Suprapubic skin (tissue), 4 donors: ENCODE results near the gene FBXL12. TPM values are rescaled to one million over a fixed set of nuclear protein-coding genes. Genes with fewer than 3 reads are reported as not detected.

Source experiments
- DNase-seq, 2 donors: peaks; one replicate each; pipeline ENCODE4 v3.0.0-alpha.2; 2019; ENCODE audit warnings: low spot score in 2 of 2
- H3K27ac ChIP-seq: fragments of 200-600 bp; sonication (generic); one replicate; pipeline ENCODE4 v1.5.1; 2019
- H3K27me3 ChIP-seq: fragments of 200-600 bp; sonication (generic); one replicate; pipeline ENCODE4 v1.5.1; 2019
- H3K36me3 ChIP-seq: fragments of 200-600 bp; sonication (generic); one replicate; pipeline ENCODE4 v1.5.1; 2019
- H3K4me1 ChIP-seq: fragments of 200-600 bp; sonication (generic); one replicate; pipeline ENCODE4 v1.5.1; 2019
- H3K4me3 ChIP-seq: fragments of 200-600 bp; sonication (generic); one replicate; pipeline ENCODE4 v1.5.1; 2019; ENCODE audit warnings: mild to moderate bottlenecking
- H3K9me3 ChIP-seq: fragments of 200-600 bp; sonication (generic); one replicate; pipeline ENCODE4 v1.5.1; 2019
- EP300 ChIP-seq: sonication (generic); formaldehyde crosslinking; IDR thresholded peaks from one replicate; pipeline ENCODE4 v1.6.1; 2017; ENCODE audit warnings: antibody characterized with exemption
- POLR2A ChIP-seq, 2 donors: fragments of 450-650 bp; IDR thresholded peaks; one replicate each; pipeline ENCODE4 v1.6.1; 2017; ENCODE audit warnings: antibody characterized with exemption in 2 of 2, mild to moderate bottlenecking in 2 of 2, moderate library complexity in 2 of 2
- POLR2AphosphoS5 ChIP-seq, 3 donors: sonication (generic); formaldehyde crosslinking; IDR thresholded peaks; one replicate each; pipeline ENCODE4 v1.6.1; 2017; ENCODE audit warnings: antibody characterized with exemption in 3 of 3
- WGBS: methylation state at CpG from one replicate; pipeline ENCODE4 v1.1.5; 2018; 5-methylcytosine and 5-hydroxymethylcytosine counted together
- total RNA-seq, 4 donors: library from RNA; depleted of rRNA; stranded (reverse); fragments of >200 nt; gene quantifications; one replicate each; pipeline ENCODE4 v1.1.0, GENCODE V29; 2016
- TF ChIP-seq, protein P1 (sequence below), 2 donors: fragments of 200-600 bp in 1 of 2; fragments of 450-650 bp in 1 of 2; sonication (generic) in 1 of 2; IDR thresholded peaks; one replicate each; pipeline ENCODE4 v1.5.1; 2016 to 2019; ENCODE audit warnings: antibody characterized with exemption in 2 of 2, mild to moderate bottlenecking in 1 of 2, moderate library complexity in 1 of 2

FBXL12 gene
- total RNA-seq, 4 donors from 2014 or later = 22.2 to 39.9 (median 29.8) TPM

DNA sequence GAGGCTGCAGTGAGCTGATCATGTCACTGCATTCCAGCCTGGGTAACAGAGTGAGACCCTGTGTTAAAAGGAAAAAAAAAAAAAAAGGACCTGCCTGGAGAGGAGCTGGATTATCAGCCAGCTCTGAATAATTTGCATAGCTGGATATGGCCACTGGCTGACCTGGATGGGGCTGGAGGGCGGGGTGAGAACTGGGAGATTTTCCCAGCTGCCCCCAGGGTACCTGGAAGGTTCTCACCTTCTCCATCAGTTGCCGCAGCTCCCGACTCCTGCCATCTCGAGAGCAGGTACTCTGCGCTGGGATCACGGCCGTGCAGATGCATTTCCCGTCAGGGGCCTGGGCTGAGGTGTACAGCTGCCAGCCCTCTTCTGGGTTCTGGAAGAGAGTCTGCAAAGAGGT is 41.5 kb upstream of the FBXL12 start:
- no peaks in the 10 kb centered on the region for H3K9me3 ChIP-seq
- peaks cover 24% of the 10 kb centered on the region for H3K36me3 ChIP-seq
- H3K4me3 ChIP-seq = no peak overlapping the region
- no peaks in the 10 kb centered on the region for H3K27me3 ChIP-seq
- no peaks in the 10 kb centered on the region for H3K4me1 ChIP-seq
- H3K27ac ChIP-seq = no peak overlapping the region
- DNase-seq = no peak
- TF ChIP-seq, protein P1, sequence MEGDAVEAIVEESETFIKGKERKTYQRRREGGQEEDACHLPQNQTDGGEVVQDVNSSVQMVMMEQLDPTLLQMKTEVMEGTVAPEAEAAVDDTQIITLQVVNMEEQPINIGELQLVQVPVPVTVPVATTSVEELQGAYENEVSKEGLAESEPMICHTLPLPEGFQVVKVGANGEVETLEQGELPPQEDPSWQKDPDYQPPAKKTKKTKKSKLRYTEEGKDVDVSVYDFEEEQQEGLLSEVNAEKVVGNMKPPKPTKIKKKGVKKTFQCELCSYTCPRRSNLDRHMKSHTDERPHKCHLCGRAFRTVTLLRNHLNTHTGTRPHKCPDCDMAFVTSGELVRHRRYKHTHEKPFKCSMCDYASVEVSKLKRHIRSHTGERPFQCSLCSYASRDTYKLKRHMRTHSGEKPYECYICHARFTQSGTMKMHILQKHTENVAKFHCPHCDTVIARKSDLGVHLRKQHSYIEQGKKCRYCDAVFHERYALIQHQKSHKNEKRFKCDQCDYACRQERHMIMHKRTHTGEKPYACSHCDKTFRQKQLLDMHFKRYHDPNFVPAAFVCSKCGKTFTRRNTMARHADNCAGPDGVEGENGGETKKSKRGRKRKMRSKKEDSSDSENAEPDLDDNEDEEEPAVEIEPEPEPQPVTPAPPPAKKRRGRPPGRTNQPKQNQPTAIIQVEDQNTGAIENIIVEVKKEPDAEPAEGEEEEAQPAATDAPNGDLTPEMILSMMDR (IDR thresholded peaks at IDR 0.05) = no peak
- no peak for TF ChIP-seq EP300
- 84% methylated on average over 7 of the region's 8 CpGs for WGBS

DNA sequence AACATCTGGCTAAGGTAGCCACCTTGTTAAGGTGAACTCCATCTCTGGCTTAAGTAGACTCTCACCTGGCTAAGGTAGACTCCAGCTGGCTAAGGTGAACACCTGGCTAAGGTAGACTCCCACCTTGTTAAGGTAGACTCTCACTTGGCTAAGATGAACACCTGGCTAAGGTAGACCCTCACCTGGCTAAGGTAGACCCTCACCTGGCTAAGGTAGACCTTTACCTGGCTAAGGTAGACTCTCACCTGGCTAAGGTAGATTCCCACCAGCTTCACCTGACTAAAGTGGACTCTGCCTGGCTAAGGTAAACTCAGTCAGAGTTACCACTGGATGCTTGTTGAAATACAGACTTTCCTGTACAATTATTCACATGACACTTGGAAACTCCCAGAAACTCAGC is 39.9 kb upstream of the FBXL12 start:
- Histone ChIP-seq H3K9me3 (no peaks in the 10 kb centered on the region), H3K4me3 (no peak overlapping the region), H3K4me1 (no peaks in the 10 kb centered on the region), H3K36me3 (peaks cover 34% of the 10 kb centered on the region), H3K27me3 (no peaks in the 10 kb centered on the region), H3K27ac (no peak overlapping the region)
- TF ChIP-seq EP300 (no peak), POLR2AphosphoS5 (IDR thresholded peaks at IDR 0.05) (no peak), POLR2A (IDR thresholded peaks at IDR 0.05) (no peak)
- TF ChIP-seq, protein P1 (IDR thresholded peaks at IDR 0.05) = no peak
- DNase-seq = no peak

DNA sequence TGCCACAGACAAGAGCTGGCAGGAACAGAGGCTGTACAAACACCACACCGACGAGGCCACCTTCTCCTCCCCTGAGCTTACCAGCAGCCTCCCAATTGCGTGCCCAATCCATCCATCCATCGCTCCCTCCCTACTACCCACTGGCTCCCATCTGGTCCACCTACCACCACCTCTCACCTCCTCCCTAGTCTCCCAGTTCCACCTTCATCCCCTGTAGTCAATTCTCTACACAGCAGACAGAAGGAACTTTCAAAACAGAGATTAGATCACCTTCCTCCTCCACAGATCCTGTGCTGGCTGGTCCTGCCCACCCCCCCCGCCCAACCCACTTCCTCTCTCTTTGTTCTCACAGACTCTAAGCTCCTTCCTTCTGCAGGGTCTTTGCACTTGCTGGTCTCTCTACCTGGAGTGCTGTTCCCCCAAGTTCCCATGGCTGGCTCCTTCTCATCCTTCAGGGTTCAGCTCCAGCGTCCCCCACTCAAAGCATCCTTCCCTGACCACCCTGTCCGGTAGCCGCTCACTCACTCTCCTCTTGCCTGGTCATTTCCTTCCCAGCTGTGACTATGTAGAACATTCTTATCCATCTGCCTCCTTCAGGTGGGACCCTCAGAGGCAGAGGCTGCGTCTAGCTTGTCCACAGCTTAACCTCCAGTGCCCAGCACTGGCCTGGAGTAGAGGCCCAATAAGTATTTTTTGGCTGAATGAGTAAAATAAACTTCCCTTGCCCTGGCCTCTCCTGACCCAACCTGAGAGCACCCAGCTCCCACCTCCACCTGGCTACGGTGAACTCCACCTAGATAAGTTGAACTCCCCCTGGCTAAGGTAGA is 39.3 kb upstream of the FBXL12 start:
- no peak for DNase-seq
- Histone ChIP-seq H3K27me3 (no peaks in the 10 kb centered on the region), H3K27ac (no peak overlapping the region), H3K4me3 (no peak overlapping the region), H3K36me3 (peaks cover 35% of the 10 kb centered on the region), H3K4me1 (no peaks in the 10 kb centered on the region), H3K9me3 (no peaks in the 10 kb centered on the region)
- TF ChIP-seq EP300 = no peak
- no peak for TF ChIP-seq POLR2A (IDR thresholded peaks at IDR 0.05)
- TF ChIP-seq, protein P1 (IDR thresholded peaks at IDR 0.05) = no peak
- no peak for TF ChIP-seq POLR2AphosphoS5 (IDR thresholded peaks at IDR 0.05)
- WGBS = 84% methylated on average over 10 of the region's 10 CpGs

DNA sequence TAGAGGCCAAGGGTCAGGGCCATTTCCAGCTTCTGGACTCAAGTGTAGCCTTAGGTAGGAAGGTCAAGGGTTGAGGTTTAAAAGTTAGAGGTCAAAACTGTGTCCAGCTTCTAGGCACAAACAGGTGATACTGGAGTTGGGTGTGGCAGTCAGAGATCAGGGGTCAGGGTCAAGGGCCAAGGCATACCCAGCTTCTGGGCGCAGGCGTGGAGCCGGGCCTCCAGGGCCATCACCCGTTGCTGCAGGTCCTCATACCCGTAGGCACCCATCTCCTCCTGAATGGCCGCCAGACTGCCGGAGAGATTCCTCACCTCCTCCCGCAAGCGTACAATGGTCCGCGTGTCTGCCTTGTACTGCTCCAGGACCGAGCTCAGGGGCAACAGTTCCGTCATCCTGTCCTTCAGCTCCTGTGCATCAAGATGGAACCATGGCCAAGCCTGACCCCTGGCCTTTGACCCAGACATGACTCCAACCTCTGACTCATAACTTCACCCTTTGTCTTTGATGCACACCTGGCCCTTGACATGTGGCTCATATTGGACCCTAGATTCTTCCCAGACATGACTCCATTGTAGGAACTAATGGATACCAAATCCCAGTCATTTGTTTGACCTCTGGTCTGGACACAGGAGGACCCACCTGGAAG is 38.3 kb upstream of the FBXL12 start:
- DNase-seq = no peak
- H3K9me3 ChIP-seq = no peaks in the 10 kb centered on the region
- H3K27ac ChIP-seq = no peak overlapping the region
- TF ChIP-seq, protein P1 (IDR thresholded peaks at IDR 0.05) = no peak
- TF ChIP-seq POLR2A (IDR thresholded peaks at IDR 0.05) = no peak
- TF ChIP-seq POLR2AphosphoS5 (IDR thresholded peaks at IDR 0.05) = no peak
- TF ChIP-seq EP300 = no peak
- no peaks in the 10 kb centered on the region for H3K4me1 ChIP-seq
- peaks cover 35% of the 10 kb centered on the region for H3K36me3 ChIP-seq
- no peaks in the 10 kb centered on the region for H3K27me3 ChIP-seq
- no peak overlapping the region for H3K4me3 ChIP-seq
- WGBS = 91% methylated on average over 13 of the region's 13 CpGs

DNA sequence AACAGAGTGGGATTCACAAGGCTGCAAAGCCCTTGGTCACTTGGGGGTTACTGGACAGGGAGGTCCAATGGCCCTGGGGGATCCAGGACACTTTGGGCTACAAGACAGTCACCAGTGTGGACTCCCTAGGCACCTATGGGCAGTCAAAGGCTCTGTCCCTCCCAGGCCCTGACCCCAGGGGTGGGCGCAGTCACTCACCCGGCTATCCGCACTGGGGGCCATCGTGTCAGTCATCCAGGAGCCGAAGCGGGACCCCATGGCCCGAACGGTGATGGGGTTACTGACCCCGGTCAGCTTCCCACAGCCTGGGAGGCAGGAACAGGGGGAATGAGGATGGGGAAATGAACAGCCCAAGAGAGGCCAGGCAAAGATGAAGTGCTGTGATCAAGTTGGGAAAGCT is 37.7 kb upstream of the FBXL12 start:
- Histone ChIP-seq H3K4me1 (no peaks in the 10 kb centered on the region), H3K27ac (no peak overlapping the region), H3K9me3 (no peaks in the 10 kb centered on the region), H3K4me3 (no peak overlapping the region), H3K27me3 (no peaks in the 10 kb centered on the region), H3K36me3 (peaks cover 35% of the 10 kb centered on the region)
- DNase-seq = no peak
- TF ChIP-seq EP300 = no peak
- no peak for TF ChIP-seq POLR2AphosphoS5 (IDR thresholded peaks at IDR 0.05)
- TF ChIP-seq, protein P1 (IDR thresholded peaks at IDR 0.05) = no peak
- TF ChIP-seq POLR2A (IDR thresholded peaks at IDR 0.05) = no peak
- 98% methylated on average over 6 of the region's 9 CpGs for WGBS
